GM18868 (cell line): ENCODE data around the gene PCNX2.

ENCODE experiments used
- ATAC-seq: cut with Tn5 transposase; IDR thresholded peaks from one replicate; pipeline ENCODE4 v1.9.1; 2021; ENCODE audit warnings: mild to moderate bottlenecking, moderate library complexity; ENCODE audit not compliant: unreplicated experiment

The PCNX2 gene

DNA sequence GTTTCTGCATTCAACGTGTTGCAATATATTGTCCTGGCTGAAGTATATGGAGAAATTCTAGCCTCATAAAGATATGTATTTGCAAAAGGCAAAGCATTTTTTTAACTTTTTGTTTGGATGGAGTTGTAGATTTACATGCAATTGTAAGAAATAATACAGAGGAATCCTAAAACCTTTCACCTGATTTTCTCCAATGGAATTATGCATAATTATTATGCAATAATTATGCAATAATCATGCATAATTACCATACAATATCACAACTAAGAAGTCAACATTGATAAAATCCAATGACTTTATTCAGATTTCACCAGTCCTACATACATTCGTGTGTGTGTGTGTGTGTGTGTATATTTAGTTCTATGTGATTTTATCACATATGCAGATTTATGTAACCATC, 24.5 kb upstream of the PCNX2 start:
- ATAC-seq = no peak

GRCh38 chr1:233319272-233319671, 23.7 kb upstream of the PCNX2 start:
- no peak for ATAC-seq

- ATAC-seq = no peak
Measured at GRCh38 chr1:233316473-233316872, 20.9 kb upstream of the PCNX2 start.

DNA sequence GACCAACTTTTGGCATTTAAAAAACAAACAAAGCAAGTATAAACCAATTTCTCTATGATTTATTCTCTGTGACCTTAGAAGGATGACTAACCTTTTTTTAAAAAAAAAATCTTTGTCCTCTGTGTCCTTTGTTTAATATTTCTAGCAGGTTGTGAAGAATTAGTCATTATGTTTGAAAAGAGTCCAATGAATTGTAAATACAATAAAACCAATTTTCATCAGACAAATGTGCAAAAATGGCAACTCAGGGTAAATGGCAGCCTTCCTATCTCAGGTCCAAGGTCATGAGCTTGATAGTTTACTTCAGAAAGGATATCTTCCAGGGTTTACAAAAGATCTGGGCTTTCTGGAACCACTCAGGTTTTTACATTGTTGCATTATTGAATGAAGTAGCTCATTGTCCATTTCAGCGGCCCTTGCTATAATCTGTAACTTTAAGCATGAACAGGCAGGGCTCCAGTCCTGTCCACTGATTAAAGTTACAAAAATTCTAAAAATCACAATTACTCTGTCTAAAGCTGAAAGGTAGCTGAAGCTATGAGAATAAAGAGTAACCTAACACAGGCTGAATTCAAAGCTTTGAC, 20.3 kb upstream of the PCNX2 start:
- no peak for ATAC-seq

GRCh38 chr1:233313434-233314155, 18.1 kb upstream of the PCNX2 start:
- no peak for ATAC-seq

- peak; percentile 54 for ATAC-seq
Measured at GRCh38 chr1:233304489-233305102, 9.1 kb upstream of the PCNX2 start.

- no peak for ATAC-seq
Measured at GRCh38 chr1:233300326-233300725, 4.8 kb upstream of the PCNX2 start.

DNA sequence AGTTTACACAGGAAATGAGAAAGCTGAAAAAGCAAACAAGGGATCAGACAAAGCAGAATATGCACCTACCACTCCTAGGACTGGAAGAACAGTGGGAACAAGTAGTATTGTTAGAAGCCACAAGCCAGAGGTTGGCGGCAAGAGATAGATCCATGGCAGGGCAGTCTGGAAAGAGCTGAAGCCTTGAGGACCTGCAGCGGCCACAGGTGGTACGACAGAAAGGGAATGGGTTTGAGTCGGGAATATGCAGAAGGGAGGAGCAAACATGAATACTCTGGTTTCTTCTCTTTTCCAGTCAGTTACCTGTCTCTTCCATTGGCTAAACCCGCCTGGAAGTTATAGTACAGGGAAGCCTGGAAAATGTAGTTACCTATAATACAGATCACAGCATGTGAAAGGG, 3.9 kb upstream of the PCNX2 start:
- ATAC-seq = no peak

DNA sequence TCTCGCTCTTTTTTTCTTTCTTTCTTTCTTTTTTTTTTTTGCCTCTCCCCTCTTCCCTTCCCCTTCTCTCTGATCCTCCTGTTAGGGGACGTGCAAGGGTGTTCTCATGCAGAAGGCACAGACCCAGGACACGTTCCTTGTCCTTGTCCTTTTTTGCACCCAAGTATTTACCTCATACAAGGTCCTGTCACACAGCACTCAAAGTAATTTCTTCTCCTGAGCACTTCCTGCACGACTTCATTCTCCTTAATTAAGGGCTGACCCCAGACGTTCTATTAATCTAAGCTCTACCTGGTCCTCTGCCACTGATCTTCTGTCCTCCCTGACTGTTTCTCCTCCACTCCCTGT, 424 bp upstream of the PCNX2 start:
- no peak for ATAC-seq

GRCh38 chr1:233294913-233295236, 650 bp downstream of the PCNX2 start:
- ATAC-seq = peak; percentile 53

DNA sequence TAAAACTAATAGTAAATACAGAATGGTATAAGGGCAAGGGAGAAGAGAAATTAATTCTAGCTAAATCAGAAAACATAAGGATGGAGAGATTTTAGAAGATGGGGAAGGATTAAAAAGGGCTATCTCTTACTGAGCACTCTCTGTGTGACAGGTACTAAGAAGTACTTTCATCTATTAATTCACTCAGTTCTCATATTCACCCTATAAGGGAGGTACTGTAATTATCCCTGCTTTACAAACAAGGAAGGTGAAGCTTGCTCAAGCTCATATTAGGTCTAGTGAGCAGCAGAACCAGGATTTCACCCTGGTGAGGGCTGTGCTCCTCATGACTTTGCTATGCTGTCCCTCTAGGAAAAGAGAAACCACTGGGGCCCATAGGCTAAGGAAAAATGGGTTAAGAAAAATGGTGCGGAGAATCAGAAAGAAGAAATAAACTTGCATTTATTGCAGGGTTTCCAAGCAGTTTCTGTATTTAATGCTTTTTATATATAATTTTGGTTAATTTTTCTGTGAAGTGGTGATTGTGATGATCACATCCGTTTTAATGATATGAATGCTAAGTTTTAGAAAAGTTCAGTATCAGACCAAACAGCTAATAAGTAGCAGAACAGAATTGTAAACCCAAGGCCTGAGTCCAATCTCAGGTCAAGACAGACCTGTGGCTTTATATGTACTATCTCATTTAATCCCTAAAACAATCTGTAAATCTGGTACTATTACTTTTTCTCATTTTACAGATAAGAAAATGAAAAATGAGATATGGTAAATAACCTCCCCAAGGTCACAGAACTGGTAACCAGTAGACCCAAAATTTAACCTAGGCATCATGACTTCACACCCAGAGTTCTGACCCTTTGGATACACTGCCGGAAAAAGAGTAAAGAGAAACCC, 1.7 kb downstream of the PCNX2 start:
- no peak for ATAC-seq

DNA sequence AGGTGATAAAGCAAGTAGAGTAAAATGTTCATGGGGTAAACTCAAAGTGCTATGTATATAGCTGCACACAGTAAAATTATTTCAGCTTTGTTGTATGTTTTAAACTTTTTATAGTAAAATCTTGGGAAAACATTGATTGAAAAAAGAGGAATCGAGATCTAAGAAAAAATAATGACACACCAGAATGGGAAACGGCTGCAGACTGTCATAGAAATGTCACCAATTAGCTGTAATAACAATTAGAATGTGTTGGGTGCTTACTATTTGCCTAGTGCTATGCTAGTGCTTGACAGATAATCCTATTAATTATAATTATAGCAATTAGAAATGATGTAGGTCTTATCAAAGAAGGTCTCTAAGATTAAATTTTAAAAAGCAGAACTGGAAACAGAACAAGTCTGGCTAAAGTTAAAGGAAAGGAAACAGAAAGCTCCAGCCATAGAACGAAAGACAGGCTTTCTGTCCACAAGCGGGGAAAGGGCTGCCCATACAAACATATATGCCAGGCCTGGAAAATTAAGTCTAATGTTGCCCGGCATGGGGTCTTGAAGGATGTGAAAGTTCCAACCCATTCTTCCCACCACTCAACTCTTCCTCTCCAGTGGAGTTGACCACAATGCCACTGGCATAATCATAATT, 5.0 kb downstream of the PCNX2 start:
- no peak for ATAC-seq

DNA sequence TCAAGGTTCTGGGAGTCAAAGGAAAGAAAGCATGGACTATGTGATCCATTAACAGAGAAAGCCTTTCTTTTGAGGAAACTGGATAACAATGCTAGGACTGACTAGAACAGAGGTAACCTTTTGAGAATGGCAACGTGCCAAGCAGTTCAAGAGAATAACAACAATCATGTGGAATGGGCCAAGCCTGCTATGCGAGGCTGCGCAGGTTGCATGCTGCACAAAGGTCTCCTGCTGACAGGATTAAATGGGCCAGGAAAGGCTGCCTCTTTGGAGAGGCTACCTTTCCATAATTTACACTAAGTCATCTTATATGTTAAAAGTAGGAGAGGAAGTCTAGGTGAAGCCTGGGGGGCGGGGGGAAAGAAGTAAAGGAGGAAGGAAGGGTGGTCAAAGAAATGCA, 5.8 kb downstream of the PCNX2 start:
- ATAC-seq = no peak

- ATAC-seq = no peak
Measured at GRCh38 chr1:233282582-233282886, 13.0 kb downstream of the PCNX2 start.

- peak; percentile 88 for ATAC-seq
Measured at GRCh38 chr1:233281711-233282581, 13.6 kb downstream of the PCNX2 start.

DNA sequence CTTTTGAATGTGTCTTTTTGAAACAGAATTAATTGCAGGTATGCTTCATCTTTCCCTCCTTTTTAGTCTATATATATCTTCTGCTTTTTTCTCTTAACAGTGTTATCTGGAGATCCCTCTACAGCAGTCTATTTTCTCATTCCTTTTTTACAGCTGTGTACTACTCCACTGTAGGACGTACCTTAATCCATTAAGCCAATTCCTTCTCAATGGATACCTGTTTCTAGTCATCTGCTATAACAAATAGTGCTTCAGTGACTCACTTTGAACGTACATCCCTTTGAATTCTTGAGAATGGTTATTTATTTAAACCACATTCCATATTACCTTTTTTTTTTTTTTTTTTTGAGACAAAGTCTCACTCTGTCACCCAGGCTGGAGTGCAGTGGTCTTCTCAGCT, 15.6 kb downstream of the PCNX2 start:
- ATAC-seq = no peak

GRCh38 chr1:233278631-233279030, 16.9 kb downstream of the PCNX2 start:
- no peak for ATAC-seq

- ATAC-seq = no peak
Measured at GRCh38 chr1:233277637-233278606, 17.6 kb downstream of the PCNX2 start.

GRCh38 chr1:233269656-233270055, 25.9 kb downstream of the PCNX2 start:
- ATAC-seq = no peak
